ENCODE data around the gene SCAMP4. TPM values are rescaled to one million over a fixed set of nuclear protein-coding genes. Genes with fewer than 3 reads are reported as not detected.

Gene SCAMP4
- total and polyA plus RNA-seq, 9 of the 15 experiments (the other 6 are each of a cell fraction or from before 2014, with no cell fraction given): 0.81 to 45.9 (median 12.8) TPM

DNA sequence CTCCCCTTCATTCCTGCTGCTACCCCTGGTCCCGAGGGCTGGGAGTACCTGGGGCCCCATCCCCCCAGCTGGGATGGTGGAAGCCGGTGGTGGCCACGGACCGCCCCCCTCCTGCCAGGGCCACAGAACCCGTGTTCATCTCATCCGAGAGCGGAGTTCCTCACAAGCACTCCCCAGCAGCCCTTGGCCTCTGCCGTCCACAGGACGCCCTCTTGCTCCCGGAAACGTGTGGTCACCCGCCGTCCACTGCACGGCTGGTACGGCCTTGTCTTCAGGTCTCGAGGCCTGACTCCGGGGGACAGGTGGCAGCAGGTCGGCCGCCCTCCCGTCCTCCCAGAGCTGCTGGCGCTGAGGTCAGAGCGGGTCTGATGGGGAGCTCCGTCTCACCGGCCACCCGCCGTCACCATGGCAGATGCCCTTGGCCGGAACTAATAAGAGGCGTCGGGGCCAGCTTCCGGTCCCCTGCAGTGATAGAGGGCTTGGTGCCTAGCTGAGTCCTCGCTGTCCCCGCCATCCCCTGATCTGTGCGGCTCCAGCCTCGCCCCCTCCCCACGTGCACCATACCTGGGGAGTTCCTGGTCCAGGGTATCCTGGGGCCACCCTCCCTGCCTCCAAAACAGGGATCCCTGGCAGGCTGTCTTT, 19.2 kb downstream of the SCAMP4 start:
- FAIRE-seq: no peak
- 94% methylated on average over 29 of the region's 35 CpGs for WGBS (ENCODE audit: insufficient coverage, low coverage, missing lambda C conversion rate)
- Histone ChIP-seq H3K36me3 (ENCODE audit: control insufficient read depth, insufficient read depth, low read length) (peaks cover 47% of the 10 kb centered on the region; the same call in 2 of the 3 replicates), H2AFZ (ENCODE audit: low read depth, low read length) (no peak overlapping the region), H3K9me3 (replicated peaks; ENCODE audit: control insufficient read depth, insufficient read depth, low read depth, low read length) (0 out of 2 replicates have a peak, but pooled peaks cover 5% of the 10 kb centered on the region), H3K9me1 (ENCODE audit: control insufficient read depth, insufficient read depth, low read length) (no peaks in the 10 kb centered on the region), H3K4me1 (replicated peaks in 1 of 2; ENCODE audit: control insufficient read depth in 2 of 2, insufficient read depth in 2 of 2, low read length in 2 of 2) (peaks cover 3 to 47% of the 10 kb centered on the region in 2 experiments; a peak in 3 of 5 replicates), H3K27me3 (ENCODE audit: control insufficient read depth in 2 of 2, insufficient read depth in 2 of 2, low read length in 2 of 2) (no peaks in the 10 kb centered on the region), H3K4me3 (no peak overlapping the region), H3K79me2 (ENCODE audit: control insufficient read depth, insufficient read depth, low read length) (no peaks in the 10 kb centered on the region), H3K9ac (ENCODE audit: insufficient read depth in 1 of 2, low read depth in 2 of 2, low read length in 2 of 2) (peak overlapping the region in 1 of 2 experiments; percentile 17; a peak in 1 of 4 replicates), H3K4me2 (ENCODE audit: insufficient read depth, low read length) (no peak overlapping the region), H4K20me1 (replicated peaks; ENCODE audit: control insufficient read depth, insufficient read depth, low read length) (no peaks in the 10 kb centered on the region), H3K27ac (ENCODE audit: extremely low read depth, low read depth, low read length) (no peak overlapping the region)
- intact Hi-C loops (cut with micrococcal nuclease) (no loop called here), in situ Hi-C loops (cut with MboI) (no loop called here)
- ATAC-seq: no peak
- TF ChIP-seq KLF16 (IDR thresholded peaks at IDR 0.05) (no peak), NR2C1 (IDR thresholded peaks at IDR 0.05) (no peak), NR2C1 (tag; IDR thresholded peaks at IDR 0.05) (no peak), TAF1 (IDR thresholded peaks at IDR 0.05; ENCODE audit: control insufficient read depth, extremely low read depth, insufficient read depth, low read length, severe bottlenecking) (no peak), ARNT (IDR thresholded peaks at IDR 0.05) (no peak), RFX1 (IDR thresholded peaks at IDR 0.05) (no peak), ERF (CRISPR knock-in tag; IDR thresholded peaks at IDR 0.05) (no peak)
- TF ChIP-seq, protein P1, sequence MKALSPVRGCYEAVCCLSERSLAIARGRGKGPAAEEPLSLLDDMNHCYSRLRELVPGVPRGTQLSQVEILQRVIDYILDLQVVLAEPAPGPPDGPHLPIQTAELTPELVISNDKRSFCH (CRISPR knock-in tag; IDR thresholded peaks at IDR 0.05): no peak
- TF ChIP-seq, protein P1 (tag; IDR thresholded peaks at IDR 0.05): no peak
- CTCF ChIA-PET (ENCODE audit: low intra/inter-chr PET ratio): no interaction called here
- DNase-seq (ENCODE audit: extremely low read depth in 1 of 4, low spot score in 3 of 4): no peak
- no TSS peak for BruUV-seq (replicated peaks)
- POLR2A ChIA-PET: interaction anchor here (0.7 kb wide), 1 partner anchor 237 kb away, joined by 3 read pairs; no protein-coding TSS in a partner anchor

Measured in K562 (cell line).